ENCODE data around the gene NPIPB6.
A peak's percentile ranks its signal among the peaks of the same experiment; 100 is the strongest.
"Not testable (repeated sequence)": the region's sequence is repeated elsewhere in the genome, so short reads cannot be mapped to it uniquely, and the experiment has no call there.

NPIPB6 gene

DNA sequence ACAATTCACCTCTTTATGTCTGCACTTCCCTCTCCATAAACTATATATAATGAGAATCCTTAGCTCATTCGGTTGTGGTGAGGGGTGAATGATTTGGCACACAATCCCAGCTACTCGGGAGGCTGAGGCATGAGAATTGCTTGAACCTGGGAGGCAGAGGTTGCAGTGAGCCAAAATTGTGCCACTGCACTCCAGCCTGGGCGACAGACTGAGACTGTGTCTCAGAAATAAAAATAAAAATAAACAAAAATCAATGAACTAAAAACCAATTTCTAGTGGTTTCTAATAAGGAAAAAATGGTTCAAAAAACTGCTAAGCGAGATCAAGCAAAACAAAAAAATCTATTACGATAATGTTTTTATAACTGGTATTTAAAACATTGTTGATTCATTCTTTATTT is at the start of gene NPIPB6:
TSS of gene NPIPB6 (minus strand) at position 101 of the 400 bp plus-strand sequence. CDS start 686 bp downstream, outside the sequence.
- DNase-seq (ENCODE audit: low read depth in 2 of 2) = not testable (repeated sequence)

DNA sequence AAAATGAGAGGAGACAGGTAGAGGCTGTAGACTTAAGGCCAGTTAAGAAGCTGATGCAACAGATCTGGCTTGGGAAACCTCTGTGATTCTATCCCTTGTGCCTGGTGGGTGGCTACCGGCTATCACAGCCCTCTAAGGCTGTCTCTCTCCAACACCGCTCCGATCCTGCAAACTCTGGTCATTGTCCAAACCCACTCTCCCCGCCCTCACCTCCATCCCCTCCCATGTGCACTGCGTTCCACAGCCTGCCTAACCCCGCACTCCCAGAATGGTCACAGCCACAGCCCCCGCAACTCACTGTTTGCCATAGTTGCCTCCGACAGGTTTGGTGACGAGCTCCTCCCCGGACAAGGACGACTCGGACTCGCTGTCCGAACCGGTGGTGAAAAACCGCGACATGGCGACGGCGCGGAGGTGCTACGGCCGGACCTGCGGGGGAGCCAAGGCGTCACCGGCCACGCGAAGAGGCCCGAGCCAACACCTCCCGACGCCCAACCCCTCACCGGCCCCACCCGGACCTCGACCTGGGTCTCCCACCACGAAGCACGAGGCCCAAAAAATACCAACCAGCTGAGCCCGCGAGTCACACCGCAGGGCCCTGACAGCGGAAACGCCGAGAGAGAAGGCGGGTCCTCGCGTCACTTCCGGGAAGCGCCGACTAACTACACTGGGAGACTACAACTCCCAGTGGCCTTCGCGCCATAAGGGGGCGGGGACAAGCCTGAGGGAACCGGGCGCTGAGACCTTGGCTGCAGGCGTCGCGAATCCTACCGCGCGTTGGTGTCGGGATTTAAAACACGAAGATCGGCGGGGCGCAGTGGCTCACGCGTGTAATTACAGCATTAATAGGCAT is 40.1 kb upstream of the NPIPB6 start, which contains the start of gene EIF3CL:
TSS of gene EIF3CL (minus strand) at position 622 of the 853 bp plus-strand sequence. CDS start at position 399, 223 bp downstream.
- not testable (repeated sequence) for DNase-seq (ENCODE audit: low read depth in 2 of 2)

DNA sequence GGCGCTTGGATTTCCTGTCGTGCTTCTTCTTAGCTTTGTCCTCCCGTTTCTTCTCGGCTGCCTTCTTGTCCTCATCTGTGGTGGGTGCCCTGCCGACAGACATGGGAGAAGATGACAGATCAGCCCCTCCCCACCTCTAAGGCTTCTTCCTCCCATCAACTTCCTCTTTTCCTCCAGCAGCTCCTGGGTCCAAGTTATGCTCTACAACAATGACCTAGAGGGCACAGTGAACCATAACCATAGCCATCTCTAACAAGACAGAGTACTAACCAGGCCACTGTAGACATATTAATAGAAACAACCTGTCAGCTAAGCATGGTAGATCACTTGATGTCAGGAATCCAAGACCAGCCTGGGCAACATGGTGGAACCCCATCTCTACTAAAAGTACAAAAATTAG is 28.7 kb upstream of the NPIPB6 start:
- not testable (repeated sequence) for DNase-seq (ENCODE audit: low read depth in 2 of 2)

DNA sequence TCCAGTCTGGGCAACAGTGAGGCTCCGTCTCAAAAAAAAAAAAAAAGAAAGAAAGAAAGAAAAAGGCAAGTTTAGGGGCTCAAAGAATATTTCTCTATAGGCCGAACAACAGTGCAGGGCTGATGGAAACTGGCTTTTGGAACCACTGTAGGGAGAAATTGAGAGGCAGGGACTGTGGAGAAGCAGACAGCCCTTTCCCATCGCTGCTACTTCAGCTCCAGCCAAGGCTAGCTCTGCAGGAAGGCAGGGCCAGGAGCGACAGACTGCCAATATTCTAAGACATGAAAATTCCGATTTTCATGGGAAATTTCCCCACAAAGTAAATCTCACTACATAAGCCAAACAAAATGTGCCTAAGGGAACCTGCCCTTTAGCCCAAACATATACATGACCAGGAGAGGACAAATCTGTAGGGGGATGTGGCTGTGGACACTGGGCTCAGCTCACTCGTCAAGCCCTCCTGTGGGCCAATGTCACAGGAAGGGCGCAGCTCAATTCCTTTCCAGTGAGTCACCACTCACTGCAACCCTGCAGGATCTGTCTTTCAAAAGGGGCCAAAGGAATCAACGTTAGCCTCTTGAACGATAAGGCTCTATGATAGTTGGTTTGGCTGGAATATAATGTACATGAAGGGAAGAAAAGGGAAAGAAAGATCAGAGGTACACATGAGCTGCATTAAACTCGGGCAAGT is 19.0 kb upstream of the NPIPB6 start:
- not testable (repeated sequence) for DNase-seq (ENCODE audit: low read depth in 2 of 2)

DNA sequence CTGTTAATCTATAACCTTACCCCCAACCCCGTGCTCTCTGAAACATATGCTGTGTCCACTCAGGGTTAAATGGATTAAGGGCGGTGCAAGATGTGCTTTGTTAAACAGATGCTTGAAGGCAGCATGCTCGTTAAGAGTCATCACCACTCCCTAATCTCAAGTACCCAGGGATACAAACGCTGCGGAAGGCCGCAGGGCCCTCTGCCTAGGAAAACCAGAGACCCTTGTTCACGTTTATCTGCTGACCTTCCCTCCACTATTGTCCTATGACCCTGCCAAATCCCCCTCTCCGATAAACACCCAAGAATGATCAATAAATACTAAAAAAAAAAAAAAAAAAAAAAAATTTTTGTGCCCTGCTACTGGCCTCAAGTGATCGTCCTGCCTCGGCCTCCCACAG is 14.5 kb upstream of the NPIPB6 start:
- DNase-seq (ENCODE audit: low read depth in 2 of 2) = not testable (repeated sequence)

DNA sequence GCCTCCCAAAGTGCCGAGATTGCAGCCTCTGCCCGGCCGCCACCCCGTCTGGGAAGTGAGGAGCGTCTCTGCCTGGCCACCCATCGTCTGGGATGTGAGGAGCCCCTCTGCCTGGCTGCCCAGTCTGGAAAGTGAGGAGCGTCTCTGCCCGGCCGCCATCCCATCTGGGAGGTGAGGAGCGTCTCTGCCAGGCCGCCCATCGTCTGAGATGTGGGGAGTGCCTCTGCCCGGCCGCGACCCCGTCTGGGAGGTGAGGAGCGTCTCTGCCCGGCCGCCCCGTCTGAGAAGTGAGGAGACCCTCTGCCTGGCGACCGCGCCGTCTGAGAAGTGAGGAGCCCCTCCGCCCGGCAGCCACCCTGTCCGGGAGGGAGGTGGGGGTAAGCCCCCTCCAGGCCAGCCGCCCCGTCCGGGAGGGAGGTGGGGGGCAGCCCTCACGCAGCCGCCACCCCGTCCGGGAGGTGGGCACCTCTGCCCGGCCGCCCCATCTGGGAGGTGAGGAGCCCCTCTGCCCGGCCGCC is 13.9 kb upstream of the NPIPB6 start:
- DNase-seq (ENCODE audit: low read depth in 2 of 2) = not testable (repeated sequence)

DNA sequence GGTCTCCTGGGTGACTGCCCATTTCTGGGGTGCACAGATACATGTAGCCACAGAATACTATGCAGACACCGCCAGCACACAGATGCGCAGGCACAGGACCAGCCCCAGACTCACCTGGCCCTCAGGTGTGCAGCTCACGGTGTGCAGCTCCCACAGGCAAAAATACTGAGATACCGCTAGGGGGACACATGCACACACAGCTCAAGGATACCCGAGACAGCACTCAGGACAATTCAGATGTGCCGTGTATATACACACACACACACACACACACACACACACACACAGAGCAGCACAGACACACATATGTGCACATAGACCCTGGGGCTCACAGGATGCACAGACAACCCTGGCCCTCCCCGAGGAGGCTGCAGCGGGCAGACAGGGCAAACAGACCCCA is 11.8 kb upstream of the NPIPB6 start:
- not testable (repeated sequence) for DNase-seq (ENCODE audit: low read depth in 2 of 2)

DNA sequence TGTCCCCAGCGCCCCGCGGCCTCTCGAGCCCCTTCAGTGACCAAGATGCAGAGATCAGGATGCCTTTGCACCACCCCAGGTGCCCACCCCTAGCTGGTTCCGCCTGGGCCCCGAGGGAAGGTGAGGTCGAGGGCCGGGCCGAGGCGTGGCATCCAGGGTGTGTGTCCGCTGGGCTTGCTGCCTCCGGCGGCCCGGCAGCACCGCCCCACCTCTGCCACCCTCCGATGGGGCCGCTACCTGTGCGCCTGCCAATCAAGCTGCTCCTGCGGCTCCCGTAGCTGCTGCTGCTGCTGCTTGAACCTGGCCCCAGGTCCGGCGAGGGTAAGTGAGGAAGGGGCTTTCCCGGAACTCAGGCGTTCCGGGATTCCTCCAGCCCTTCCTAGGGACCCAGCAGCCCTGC is 11.0 kb upstream of the NPIPB6 start:
- not testable (repeated sequence) for DNase-seq (ENCODE audit: low read depth in 2 of 2)

DNA sequence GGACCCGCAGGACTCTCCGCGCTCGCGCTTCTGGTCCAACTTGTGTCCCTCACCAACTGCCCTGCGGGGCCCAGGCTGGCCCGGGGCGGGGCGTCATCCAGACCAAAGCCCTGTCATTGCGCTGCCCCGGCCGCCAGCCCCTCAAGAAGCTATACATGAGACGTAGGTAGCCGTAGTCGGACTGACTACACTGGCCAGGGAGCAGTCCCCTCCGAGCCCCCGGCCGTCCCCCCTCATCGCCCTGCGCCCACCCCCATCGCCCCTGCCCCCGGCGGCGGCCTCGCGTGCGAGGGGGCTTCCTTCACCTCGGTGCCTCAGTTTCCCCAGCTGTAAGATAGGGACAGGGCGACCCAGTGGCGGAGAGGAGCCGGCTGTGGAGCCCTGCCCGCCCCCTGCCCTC is 4.6 kb upstream of the NPIPB6 start:
- not testable (repeated sequence) for DNase-seq (ENCODE audit: low read depth in 2 of 2)

DNA sequence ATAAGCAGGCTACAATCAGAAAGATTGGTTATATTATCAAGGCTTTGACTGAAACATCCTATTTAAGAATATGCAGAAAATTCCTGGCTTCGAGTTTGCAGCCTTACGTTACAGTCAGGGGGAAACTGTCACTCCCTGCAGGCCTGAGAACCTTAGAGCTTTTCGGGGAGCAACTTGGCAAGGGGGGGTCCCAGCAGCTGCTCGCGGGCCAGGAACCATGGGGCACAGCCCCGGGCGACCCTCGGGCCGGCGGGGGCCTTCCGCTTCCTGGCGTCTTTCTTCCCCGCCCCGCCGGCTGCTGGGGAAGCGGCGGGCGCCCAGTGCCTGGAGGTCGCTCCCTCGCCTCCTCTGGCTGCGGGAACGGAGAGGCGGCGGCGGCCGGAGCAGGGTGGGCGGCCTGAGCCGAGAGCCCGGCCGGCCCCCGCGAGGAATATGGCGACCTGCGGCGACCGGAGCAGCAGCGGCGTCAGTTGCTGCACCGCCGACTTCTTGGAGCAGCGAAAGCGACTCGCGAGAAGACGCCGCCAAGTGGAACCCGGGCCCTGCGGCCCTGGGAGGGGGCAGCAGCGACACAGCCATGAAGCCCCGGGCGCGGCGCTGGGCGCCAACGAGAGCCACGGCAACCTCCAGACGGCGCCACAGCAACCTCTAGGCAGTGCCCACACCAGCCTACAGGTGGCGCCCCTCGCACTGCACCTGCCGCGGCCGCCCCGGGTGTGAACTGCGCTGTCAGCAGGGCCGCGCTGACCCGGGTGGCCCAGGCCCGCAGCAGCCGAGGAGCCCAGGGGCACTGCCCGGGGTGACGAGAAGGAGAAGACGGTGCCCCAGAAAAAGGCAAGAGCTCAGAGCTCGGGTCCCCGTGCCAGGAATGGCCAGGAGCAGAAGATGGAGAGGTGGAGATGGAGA is 1.2 kb upstream of the NPIPB6 start:
- not testable (repeated sequence) for DNase-seq (ENCODE audit: low read depth in 2 of 2)

DNA sequence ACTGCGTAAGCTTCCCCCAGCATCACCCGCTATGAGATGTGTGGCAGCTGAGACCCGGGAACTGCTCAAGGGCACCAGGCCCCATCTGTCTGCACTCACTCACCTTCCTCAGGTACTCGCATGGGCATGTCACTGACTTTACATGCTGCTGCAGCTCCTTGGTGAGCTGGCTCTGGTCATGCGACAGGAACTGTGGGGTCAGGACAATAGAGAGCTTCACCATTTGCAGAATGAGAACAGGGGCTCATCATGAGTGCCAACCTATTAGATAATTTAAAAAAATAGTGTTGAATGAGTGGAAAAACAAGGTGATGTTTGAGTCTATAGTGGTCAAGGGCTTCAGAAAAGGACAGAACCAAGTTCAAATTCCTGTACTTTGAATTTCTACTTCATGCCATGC is 708 bp downstream of the NPIPB6 start:
- DNase-seq (ENCODE audit: low read depth in 2 of 2) = not testable (repeated sequence)

DNA sequence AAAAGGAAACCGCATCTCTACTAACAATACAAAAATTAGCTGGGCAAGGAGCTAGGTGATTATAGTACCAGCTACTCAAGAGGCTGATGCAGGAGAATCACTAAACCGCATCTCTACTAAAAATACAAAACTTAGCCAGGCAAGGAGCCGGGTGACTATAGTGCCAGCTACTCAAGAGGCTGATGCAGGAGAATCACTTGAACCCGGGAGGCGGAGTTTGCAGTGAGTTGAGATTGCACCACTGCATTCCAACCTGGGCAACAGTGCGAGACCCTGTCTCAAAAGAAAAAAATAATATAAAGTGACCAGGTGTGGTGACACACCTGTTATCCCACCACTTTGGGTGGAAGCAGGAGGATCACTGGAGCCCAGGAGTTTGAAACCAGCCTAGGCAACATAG is 25.1 kb downstream of the NPIPB6 start:
- not testable (repeated sequence) for DNase-seq (ENCODE audit: low read depth in 2 of 2)

DNA sequence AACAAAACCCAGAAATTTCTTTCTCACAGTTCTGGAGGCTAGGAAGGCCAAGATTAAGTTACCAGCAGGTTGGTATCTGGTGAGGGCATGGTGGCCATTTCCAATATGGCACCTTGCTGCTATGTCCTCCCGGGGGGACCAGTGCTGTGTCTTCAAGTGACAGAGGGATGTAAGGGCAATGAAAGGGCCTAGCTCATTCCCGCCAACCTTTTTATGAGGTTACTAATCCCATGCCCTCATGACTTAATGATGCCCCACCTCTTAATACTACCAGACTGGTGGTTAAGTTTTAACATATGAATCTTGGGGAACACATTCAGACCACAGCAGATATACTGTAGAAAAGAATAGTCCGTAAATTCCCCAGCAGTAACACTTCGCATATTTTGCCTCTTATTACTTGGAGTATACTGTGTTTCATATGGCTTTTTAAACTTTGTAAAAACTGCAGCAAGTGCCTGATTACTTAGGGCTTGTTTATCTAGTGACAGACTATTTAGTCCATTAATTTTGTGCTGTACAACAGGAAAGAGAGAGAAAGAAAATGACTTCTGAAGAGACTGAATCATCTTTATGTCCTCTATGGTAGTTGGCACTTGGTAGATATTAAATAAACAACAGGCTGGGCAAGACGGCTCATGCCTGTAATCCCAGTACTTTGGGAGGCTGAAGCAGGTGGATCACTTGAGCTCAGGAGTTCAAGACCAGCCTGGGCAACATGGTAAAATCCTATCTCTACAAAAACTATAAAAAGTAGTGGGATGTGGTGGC is 26.2 kb downstream of the NPIPB6 start:
- not testable (repeated sequence) for DNase-seq (ENCODE audit: low read depth in 2 of 2)

DNA sequence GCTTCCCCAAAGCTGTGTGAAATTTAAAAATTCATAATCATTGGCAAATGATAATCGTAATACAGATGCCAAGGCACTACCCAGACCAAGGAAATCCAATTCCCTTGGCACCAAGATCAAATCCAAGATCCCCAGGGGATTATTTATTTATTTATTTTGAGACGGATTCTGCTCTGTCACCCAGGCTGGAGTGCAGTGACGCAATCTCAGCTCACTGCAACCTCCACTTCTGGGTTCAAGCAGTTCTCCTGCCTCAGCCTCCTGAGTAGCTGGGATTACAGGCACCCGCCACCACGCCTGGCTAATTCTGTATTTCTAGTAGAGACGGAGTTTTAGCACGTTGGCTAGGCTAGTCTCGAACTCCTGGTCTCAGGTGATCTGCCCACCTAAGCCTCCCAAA is 27.6 kb downstream of the NPIPB6 start:
- DNase-seq (ENCODE audit: low read depth in 2 of 2) = not testable (repeated sequence)

DNA sequence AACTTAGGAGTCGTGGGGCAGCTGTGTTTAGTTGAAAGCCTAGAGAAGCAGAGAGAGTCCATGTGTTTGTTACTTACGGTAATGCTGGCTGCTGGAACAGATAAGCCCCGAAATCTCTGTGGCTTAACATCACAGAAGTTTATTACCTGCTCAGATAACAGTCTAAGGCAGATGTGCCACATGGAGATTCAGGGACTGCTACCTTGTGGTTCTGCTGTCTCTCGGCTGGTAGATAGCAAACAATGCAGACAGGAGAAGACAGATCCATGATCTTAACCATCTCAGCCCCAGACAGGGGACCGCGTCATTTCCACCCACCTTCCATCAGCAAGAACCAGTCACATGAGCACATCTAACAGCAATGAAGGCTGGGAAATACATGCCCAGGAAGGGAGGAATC is 30.7 kb downstream of the NPIPB6 start:
- DNase-seq (ENCODE audit: low read depth in 2 of 2) = not testable (repeated sequence)

DNA sequence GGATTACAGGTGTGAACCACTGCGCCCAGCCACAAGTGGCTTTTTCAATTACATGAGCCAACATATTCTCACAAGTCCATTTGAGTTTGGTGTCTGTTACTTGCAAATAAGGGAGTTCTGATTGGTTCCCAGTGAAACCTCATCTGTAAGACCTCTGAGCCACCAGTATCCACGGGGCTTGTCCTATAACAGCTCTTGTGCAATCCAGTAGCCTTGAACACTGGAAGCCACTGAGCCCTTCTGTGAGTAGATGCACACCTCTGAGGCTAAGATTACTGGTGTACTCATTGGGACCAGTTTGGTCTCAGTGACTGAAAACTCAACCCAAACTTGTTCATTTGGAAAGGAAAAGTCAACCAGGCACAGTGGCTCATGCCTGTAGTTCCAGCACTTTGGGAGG is 32.3 kb downstream of the NPIPB6 start:
- DNase-seq (ENCODE audit: low read depth in 2 of 2) = not testable (repeated sequence)

DNA sequence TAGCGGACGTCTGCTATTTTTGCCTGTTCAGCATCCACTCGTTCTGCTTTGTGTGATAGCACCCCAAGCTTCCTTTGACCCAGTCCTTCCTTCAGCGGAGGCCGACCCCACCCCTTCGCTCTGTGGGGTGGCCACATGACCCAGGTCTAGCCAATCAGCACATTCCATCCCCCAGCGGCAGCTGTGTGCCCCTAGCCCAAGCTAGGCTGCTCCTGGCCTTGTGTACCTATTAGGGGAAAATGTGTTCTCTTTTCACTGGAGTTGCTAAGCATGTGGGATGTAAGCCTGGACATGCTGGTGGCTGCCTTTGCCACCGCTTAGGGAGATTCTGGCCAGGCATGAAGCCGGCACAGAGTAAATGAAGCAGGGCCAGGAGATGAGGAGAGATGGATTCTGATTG is 33.1 kb downstream of the NPIPB6 start:
- not testable (repeated sequence) for DNase-seq (ENCODE audit: low read depth in 2 of 2)

DNA sequence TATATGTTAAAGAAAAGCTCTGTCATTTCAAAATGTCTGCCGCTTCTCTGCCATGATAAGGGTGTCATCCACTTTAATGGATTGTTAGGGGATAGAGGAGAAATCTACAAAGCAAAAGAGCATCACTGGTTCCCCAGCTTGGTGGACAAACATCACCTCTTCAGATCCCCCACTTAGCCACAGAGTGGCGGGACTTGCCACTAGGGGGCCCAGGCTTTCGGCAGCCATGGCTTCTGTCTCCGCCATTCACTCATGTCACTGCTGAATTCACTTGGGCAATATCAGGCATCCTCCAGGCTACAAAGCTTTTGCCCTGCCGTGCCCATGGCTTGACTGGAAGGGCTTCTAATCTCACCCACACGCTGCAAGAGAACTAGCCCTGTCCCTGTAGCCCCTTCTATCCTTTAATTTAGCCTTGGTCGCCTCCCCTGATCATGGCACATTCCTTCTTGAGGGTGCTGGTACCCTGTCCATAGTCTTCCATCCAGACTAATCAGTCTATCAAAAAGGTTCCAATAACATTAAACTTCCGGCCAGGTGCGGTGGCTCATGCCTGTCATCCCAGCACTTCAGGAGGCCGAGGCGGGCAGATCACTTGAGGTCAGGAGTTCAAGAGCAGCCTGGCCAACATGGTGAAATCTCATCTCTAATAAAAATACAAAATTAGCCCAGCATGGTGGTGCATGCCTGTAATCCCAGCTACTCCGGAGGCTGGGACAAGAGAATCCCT is 36.3 kb downstream of the NPIPB6 start:
- peak in 1 of 2 donors; percentile 40 for DNase-seq (ENCODE audit: low read depth in 2 of 2)

DNA sequence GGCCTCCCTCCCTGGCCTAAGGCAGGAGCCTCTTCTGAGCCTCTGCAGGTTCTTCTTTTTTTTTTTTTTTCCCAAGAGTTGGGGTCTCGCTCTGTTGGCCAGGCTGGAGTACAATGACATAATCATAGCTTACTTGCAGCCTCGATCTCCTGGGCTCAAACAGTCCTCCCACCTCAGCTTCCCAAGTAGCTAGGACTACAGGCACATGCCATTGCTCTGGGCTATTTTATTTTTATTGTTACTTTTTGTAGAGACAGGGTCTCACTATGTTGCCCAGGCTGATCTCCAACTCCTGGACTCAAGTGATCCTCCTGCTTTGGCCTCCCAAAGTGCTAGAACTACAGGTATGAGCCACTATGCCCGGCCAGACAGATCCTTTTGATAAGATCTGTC is 38.4 kb downstream of the NPIPB6 start:
- DNase-seq (ENCODE audit: low read depth in 2 of 2) = no peak

All from stimulated activated CD8-positive, alpha-beta memory T cell treated with anti-CD3 and anti-CD28 coated beads, Interleukin-15, amount 100 ng/mL, for 48 hours (primary cell).